Activated CD4-positive, alpha-beta memory T cell treated with anti-CD3 and anti-CD28 coated beads for 36 hours (primary cell): ENCODE results near the gene RNF25. TPM values are rescaled to one million over a fixed set of nuclear protein-coding genes. Genes with fewer than 3 reads are reported as not detected.
A peak's percentile ranks its signal among the peaks of the same experiment; 100 is the strongest.
"Not testable (repeated sequence)": the region's sequence is repeated elsewhere in the genome, so short reads cannot be mapped to it uniquely, and the experiment has no call there.

Experiments
- CTCF ChIA-PET: fragments of 350-600 bp; sonication (Branson Sonifier 250); formaldehyde crosslinking; loops from one replicate; lab custom pipeline; 2021; ENCODE audit warnings: antibody characterized with exemption, inconsistent platforms; lab: Charles Lee
- POLR2A ChIA-PET: fragments of 350-600 bp; sonication (Branson Sonifier 250); formaldehyde crosslinking; loops from one replicate; lab custom pipeline; 2021; ENCODE audit warnings: antibody characterized with exemption; lab: Charles Lee
- DNase-seq: peaks from one replicate; pipeline ENCODE4 v3.0.0-alpha.2; 2020
- H3K27ac Mint-ChIP-seq: one replicate; pipeline ENCODE4 v1.8.0; 2021; ENCODE audit warnings: mixed read lengths
- H3K27me3 Mint-ChIP-seq: one replicate; pipeline ENCODE4 v1.8.0; 2021; ENCODE audit warnings: mixed read lengths
- H3K36me3 Mint-ChIP-seq: one replicate; pipeline ENCODE4 v1.8.0; 2021; ENCODE audit warnings: mixed read lengths
- H3K4me1 Mint-ChIP-seq: one replicate; pipeline ENCODE4 v1.8.0; 2021; ENCODE audit warnings: low read depth, mixed read lengths
- H3K4me3 Mint-ChIP-seq: one replicate; pipeline ENCODE4 v1.8.0; 2021; ENCODE audit warnings: mild to moderate bottlenecking, mixed read lengths
- H3K9me3 Mint-ChIP-seq: one replicate; pipeline ENCODE4 v1.8.0; 2021; ENCODE audit warnings: mixed read lengths
- intact Hi-C: fragments of 100-400 bp; cut with micrococcal nuclease; formaldehyde crosslinking; loops from one replicate; pipeline ENCODE4 v1.15.1; 2023
- total RNA-seq, 2 experiments: library from RNA; stranded (reverse); gene quantifications; one replicate each; pipeline ENCODE4 v1.2.3, GENCODE V29; 2021

Gene RNF25
- total RNA-seq, 2 experiments from 2014 or later = 15.2 to 15.6 TPM

DNA sequence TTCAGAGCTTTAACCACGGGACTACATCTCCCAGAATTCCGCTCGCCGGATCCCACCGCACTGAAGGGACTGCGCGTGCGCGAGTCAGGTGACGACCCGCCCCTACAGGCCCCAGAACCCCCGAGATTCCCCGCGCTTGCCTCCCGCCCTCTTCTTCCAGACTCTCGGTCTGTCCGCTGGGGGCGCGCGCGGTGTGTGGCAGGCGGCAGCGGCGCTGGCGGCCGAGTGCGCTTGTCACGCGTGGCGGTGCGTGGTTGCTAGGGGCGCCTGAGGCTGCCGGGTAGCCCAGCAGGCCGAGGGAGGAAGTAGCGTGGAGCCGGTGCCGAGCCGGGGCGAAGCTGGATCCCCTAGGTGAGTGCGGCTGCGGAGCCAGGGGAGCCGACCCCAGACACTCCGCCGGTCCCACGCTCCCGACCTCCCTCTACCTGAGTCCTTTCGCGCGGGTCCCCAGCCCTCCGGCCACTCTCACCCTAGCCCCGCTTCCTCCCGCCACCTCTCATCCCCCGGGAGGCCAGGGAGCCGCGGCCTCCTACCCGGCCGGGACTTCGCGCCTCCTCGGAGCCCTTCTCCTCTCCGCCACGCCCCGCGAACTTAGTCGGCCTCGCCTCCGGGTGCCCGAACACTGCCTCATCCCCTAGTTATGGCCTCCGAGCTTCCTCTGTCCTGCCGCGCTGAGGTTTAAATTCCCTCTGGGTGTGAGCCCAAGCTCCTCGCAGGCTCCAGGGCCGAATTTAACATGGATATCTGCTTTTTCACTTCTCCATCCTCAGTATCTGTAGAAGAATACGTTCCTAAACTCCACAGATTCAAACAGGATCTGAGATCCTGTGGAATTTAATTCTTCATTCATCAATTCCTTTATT is 39.1 kb upstream of the RNF25 start, which contains the start of gene TTLL4:
Gene TTLL4, plus strand, starts transcription at position 149 of the 863 bp plus-strand sequence. CDS start 26,842 bp downstream, outside the sequence.
- ChIA-PET CTCF (interaction anchor here (0.6 to 2.6 kb wide), 20 partner anchors 11 to 424 kb away, joined by 3 to 23 read pairs (median 4); partner anchors contain the start of genes BCS1L, RNF25, STK36 and ZNF142), POLR2A (interaction anchor here (0.7 to 2.3 kb wide), 4 partner anchors 24 to 52 kb away, joined by 3 to 14 read pairs (median 3); partner anchors contain the start of genes BCS1L and ZNF142)
- DNase-seq = peak; percentile 99
- Mint-ChIP-seq H3K27me3 (no peaks in the 10 kb centered on the region), H3K4me3 (peak within 1 kb of the TSS; percentile 88), H3K4me1 (peaks cover 20% of the 10 kb centered on the region), H3K9me3 (no peaks in the 10 kb centered on the region), H3K27ac (peak within 1 kb of the TSS; percentile 72), H3K36me3 (peaks cover 2% of the 10 kb centered on the region)
- intact Hi-C loops = loop anchor here (1.0 to 10.0 kb wide), 10 partner anchors 22 to 464 kb away; partner anchors contain the start of genes AAMP, BCS1L, CNOT9 and CNPPD1

- Mint-ChIP-seq H3K27ac (peak overlapping the region; percentile 72), H3K36me3 (no peaks in the 10 kb centered on the region), H3K27me3 (no peaks in the 10 kb centered on the region), H3K4me3 (peak overlapping the region; percentile 88), H3K9me3 (no peaks in the 10 kb centered on the region), H3K4me1 (peaks cover 20% of the 10 kb centered on the region)
- ChIA-PET CTCF (interaction anchor here (0.6 to 2.6 kb wide), 16 partner anchors 12 to 424 kb away, joined by 3 to 23 read pairs (median 5); partner anchors contain the start of genes BCS1L, RNF25, STK36 and ZNF142), POLR2A (interaction anchor here (0.7 to 2.3 kb wide), 4 partner anchors 23 to 51 kb away, joined by 3 to 14 read pairs (median 3); partner anchors contain the start of genes BCS1L and ZNF142)
- no peak for DNase-seq
- intact Hi-C loops = loop anchor here (1.0 to 10.0 kb wide), 9 partner anchors 22 to 464 kb away; partner anchors contain the start of genes AAMP, BCS1L, CNOT9 and CNPPD1
These were observed 38.5 kb upstream of the RNF25 start for GRCh38 chr2:218710334-218710686.

DNA sequence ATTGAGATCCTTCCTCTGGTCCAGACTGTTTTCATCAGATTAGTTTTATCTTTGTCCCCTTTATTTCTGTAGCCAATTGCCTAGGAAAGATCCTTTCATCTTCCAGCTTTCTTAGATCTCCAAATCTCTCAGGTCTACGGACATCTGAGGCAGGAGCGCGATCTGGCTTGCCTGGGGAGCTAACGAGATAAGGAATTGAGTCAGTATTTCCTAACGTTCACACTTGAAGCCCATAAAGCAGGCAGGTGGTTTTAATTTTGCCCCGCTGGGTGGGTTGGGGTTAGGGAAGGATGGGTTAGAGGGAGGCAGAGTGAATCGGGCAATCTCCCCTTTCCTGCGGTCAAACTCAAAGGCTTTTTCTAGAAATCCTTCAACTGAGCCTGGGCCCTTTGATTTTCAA is 38.1 kb upstream of the RNF25 start:
- no peaks in the 10 kb centered on the region for H3K36me3 Mint-ChIP-seq
- no peak overlapping the region for H3K27ac Mint-ChIP-seq
- DNase-seq = no peak
- H3K4me3 Mint-ChIP-seq = peak overlapping the region; percentile 88
- H3K9me3 Mint-ChIP-seq = no peaks in the 10 kb centered on the region
- H3K27me3 Mint-ChIP-seq = no peaks in the 10 kb centered on the region
- ChIA-PET POLR2A (interaction anchor here (0.7 to 2.3 kb wide), 4 partner anchors 23 to 51 kb away, joined by 3 to 14 read pairs (median 3); partner anchors contain the start of genes BCS1L and ZNF142), CTCF (interaction anchor here (0.7 to 2.6 kb wide), 15 partner anchors 12 to 423 kb away, joined by 3 to 23 read pairs (median 5); partner anchors contain the start of genes BCS1L, RNF25, STK36 and ZNF142)
- intact Hi-C loops = loop anchor here (1.0 to 10.0 kb wide), 9 partner anchors 23 to 465 kb away; partner anchors contain the start of genes AAMP, BCS1L, CNOT9 and CNPPD1
- H3K4me1 Mint-ChIP-seq = peaks cover 20% of the 10 kb centered on the region

GRCh38 chr2:218708086-218708485 is 36.3 kb upstream of the RNF25 start:
- H3K9me3 Mint-ChIP-seq = no peaks in the 10 kb centered on the region
- H3K27ac Mint-ChIP-seq = no peak overlapping the region

DNA sequence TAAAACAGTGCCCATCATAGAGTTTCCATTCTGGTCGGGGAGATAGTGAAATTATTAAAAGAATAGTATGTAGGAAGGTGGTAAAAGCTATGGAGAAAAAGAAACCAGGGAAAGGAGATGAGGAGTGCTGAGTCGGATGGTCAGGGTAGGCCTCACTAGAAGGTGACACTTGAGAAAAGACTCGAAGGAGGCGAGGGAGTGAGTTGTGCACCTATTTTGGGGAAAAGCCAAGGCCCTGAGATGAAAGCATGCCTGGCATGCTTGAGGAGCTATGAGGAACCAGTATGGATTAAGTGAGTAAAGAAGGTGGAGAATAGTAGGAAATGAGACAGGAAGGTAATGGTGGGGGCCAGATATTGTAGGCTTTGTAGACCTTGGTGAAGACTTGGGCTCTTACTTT is 31.5 kb upstream of the RNF25 start:
- CTCF ChIA-PET = interaction anchor here (1.6 kb wide), 1 partner anchor 145 kb away, joined by 6 read pairs; no protein-coding TSS in a partner anchor
- no peak for DNase-seq
- POLR2A ChIA-PET = no interaction called here
- Mint-ChIP-seq H3K9me3 (no peaks in the 10 kb centered on the region), H3K36me3 (peaks cover 7% of the 10 kb centered on the region), H3K27me3 (no peaks in the 10 kb centered on the region), H3K4me1 (peaks cover 2% of the 10 kb centered on the region), H3K27ac (no peak overlapping the region), H3K4me3 (no peak overlapping the region)
- intact Hi-C loops = no loop called here

More at GRCh38 chr2:218708086-218708485, 36.3 kb upstream of the RNF25 start:
- no peaks in the 10 kb centered on the region for H3K36me3 Mint-ChIP-seq
- no peaks in the 10 kb centered on the region for H3K27me3 Mint-ChIP-seq
- POLR2A ChIA-PET = interaction anchor here (1.4 kb wide), 1 partner anchor 36 kb away, joined by 3 read pairs; the partner anchor contains the start of genes RNF25 and STK36
- H3K4me3 Mint-ChIP-seq = no peak overlapping the region
- peaks cover 13% of the 10 kb centered on the region for H3K4me1 Mint-ChIP-seq
- CTCF ChIA-PET = interaction anchor here (0.7 to 1.5 kb wide), 2 partner anchors 20 to 49 kb away, joined by 4 read pairs; no protein-coding TSS in a partner anchor
- intact Hi-C loops = no loop called here
- no peak for DNase-seq

DNA sequence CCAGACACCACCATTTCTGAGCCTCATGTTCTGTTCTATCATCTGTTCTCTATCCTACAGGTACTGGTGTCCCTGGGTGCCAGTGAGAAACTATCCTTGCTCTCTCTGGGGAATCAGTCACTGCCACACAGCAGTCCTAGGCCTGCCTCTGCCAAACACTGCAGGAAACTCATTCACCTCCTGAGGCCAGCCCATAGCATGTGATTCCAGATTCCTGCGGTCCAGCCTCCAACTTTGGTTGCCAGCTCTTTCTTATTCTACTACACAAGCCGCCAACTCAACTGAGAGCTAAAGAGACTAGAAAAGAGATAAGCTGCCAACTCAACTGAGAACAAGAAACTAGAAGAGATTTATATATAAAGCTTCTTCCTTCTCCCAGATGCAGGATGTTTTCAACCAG is 30.0 kb upstream of the RNF25 start:
- ChIA-PET CTCF (interaction anchor here (0.7 kb wide), 1 partner anchor 26 kb away, joined by 3 read pairs; no protein-coding TSS in a partner anchor), POLR2A (no interaction called here)
- H3K27ac Mint-ChIP-seq = no peak overlapping the region
- H3K4me3 Mint-ChIP-seq = no peak overlapping the region
- DNase-seq = no peak
- H3K4me1 Mint-ChIP-seq = no peaks in the 10 kb centered on the region
- H3K9me3 Mint-ChIP-seq = no peaks in the 10 kb centered on the region
- no peaks in the 10 kb centered on the region for H3K27me3 Mint-ChIP-seq
- H3K36me3 Mint-ChIP-seq = peaks cover 7% of the 10 kb centered on the region
- intact Hi-C loops = no loop called here

DNA sequence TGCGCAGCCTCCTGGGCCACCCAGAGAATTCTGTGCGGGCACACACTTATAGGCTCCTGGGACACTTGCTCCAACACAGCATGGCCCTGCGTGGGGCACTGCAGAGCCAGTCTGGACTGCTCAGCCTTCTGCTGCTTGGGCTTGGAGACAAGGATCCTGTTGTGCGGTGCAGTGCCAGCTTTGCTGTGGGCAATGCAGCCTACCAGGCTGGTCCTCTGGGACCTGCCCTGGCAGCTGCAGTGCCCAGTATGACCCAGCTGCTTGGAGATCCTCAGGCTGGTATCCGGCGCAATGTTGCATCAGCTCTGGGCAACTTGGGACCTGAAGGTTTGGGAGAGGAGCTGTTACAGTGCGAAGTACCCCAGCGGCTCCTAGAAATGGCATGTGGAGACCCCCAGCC is 27.1 kb upstream of the RNF25 start:
- ChIA-PET POLR2A (no interaction called here), CTCF (no interaction called here)
- intact Hi-C loops = no loop called here
- Mint-ChIP-seq H3K27ac (no peak overlapping the region), H3K4me1 (no peaks in the 10 kb centered on the region), H3K9me3 (no peaks in the 10 kb centered on the region), H3K36me3 (peaks cover 7% of the 10 kb centered on the region), H3K27me3 (no peaks in the 10 kb centered on the region), H3K4me3 (no peak overlapping the region)
- no peak for DNase-seq

DNA sequence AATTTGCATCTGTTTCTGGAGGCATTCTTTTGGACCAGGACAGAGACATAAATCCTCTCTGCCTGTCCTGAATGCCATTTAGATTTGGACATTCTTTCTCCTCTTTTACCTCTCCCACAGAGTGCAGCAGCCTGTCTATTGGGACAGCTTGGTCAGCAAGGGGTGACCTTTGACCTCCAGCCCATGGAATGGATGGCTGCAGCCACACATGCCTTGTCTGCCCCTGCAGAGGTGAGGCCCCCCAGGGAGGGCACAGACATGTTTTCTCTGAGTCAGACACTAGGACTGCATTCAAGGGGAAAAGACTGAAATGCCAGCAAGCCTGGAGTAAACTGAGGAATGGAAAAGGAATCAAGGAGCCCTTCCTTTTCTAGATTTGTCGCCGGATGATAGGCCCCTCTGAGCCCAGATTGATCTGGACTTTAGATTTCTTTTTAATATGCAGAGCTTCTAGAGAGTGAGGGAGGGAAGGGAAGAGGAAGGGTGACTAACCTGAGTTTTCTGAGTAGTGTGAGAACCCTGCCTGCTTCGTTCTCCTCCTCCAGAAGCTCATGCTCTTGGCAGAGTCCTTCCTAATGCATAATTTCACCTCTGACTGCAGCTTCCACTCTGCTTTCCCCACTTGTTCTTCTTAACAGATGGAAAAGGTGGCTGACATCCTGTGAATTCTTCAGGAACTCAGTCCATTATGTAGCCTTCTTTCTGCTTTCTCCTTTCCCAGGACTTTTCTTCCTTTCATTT is 22.8 kb upstream of the RNF25 start:
- POLR2A ChIA-PET = no interaction called here
- Mint-ChIP-seq H3K4me1 (no peaks in the 10 kb centered on the region), H3K4me3 (no peak overlapping the region), H3K36me3 (peaks cover 8% of the 10 kb centered on the region), H3K27me3 (no peaks in the 10 kb centered on the region), H3K9me3 (no peaks in the 10 kb centered on the region), H3K27ac (no peak overlapping the region)
- DNase-seq = no peak
- intact Hi-C loops = no loop called here
- CTCF ChIA-PET = no interaction called here

DNA sequence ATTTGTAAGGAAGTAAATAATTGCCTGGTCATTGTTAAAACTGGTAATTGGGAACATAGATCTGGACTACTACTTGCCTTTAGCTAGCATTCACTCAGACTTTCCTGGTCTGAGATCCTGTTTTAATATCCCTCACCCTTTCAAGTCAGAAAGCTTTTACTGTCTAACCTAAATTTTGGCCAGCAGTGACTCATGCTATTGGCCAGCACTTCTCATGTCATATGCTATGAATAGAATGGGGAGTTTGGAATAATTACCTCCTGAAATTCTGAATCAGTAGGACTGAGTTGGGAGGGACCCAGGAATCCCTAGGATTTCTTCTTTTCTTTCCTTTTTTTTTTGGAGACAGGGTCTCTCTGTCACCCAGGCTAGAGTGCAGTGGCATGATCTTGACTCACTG is 19.4 kb upstream of the RNF25 start:
- intact Hi-C loops = no loop called here
- ChIA-PET CTCF (no interaction called here), POLR2A (no interaction called here)
- H3K36me3 Mint-ChIP-seq = peaks cover 9% of the 10 kb centered on the region
- no peaks in the 10 kb centered on the region for H3K9me3 Mint-ChIP-seq
- no peak overlapping the region for H3K27ac Mint-ChIP-seq
- no peaks in the 10 kb centered on the region for H3K27me3 Mint-ChIP-seq
- H3K4me3 Mint-ChIP-seq = no peak overlapping the region
- no peak for DNase-seq
- H3K4me1 Mint-ChIP-seq = no peaks in the 10 kb centered on the region

GRCh38 chr2:218687400-218688060 is 15.7 kb upstream of the RNF25 start:
- intact Hi-C loops, H3K27ac Mint-ChIP-seq, H3K4me3 Mint-ChIP-seq, H3K27me3 Mint-ChIP-seq, H3K4me1 Mint-ChIP-seq, H3K36me3 Mint-ChIP-seq, H3K9me3 Mint-ChIP-seq: not testable (repeated sequence)
- peak; percentile 30 for DNase-seq
- ChIA-PET CTCF (interaction anchor here (0.7 to 2.3 kb wide), 18 partner anchors 9 to 608 kb away, joined by 3 to 13 read pairs (median 4); partner anchors contain the start of genes BCS1L, RNF25, STK36 and TTLL4), POLR2A (interaction anchor here (0.5 to 1.7 kb wide), 3 partner anchors 23 to 257 kb away, joined by 3 to 4 read pairs (median 3); partner anchors contain the start of genes BCS1L, TTLL4 and ZNF142)

DNA sequence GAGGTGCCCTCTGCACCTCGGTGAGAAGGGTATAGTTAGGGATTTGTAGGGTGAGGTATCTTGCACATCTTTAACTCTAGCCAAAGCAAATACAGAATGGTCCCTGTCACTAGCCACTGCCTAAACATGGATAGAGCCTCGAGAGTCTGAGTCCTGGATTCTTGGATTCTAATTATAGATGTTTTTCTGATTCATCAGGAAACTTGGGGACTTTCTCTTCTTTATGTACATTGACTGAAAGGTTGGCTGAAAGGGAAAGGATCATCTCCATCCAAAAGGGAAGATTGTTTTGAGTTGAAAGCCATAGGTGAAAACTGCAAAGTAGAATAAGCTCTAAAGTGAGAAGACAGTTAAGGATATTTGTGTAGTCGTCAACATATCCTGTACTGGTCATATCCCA is 8.3 kb upstream of the RNF25 start:
- POLR2A ChIA-PET = no interaction called here
- Mint-ChIP-seq H3K36me3 (peaks cover 4% of the 10 kb centered on the region), H3K9me3 (no peaks in the 10 kb centered on the region), H3K4me1 (no peaks in the 10 kb centered on the region), H3K27me3 (no peaks in the 10 kb centered on the region), H3K4me3 (no peak overlapping the region), H3K27ac (no peak overlapping the region)
- no peak for DNase-seq
- intact Hi-C loops = no loop called here
- CTCF ChIA-PET = no interaction called here
